Hepatocyte (in vitro differentiated cells): Measurements from ENCODE around the gene CUX1. TPM values are rescaled to one million over a fixed set of nuclear protein-coding genes. Genes with fewer than 3 reads are reported as not detected.

ENCODE experiments used
- DNase-seq: peaks from one replicate; pipeline ENCODE4 v3.0.0-alpha.2; 2016; ENCODE audit warnings: low spot score
- H2AFZ ChIP-seq: fragments of 200-600 bp; sonication (generic); 2 replicates; pipeline ENCODE4 v1.6.0; 2016; ENCODE audit warnings: antibody characterized with exemption, mild to moderate bottlenecking
- H3K27ac ChIP-seq: fragments of 200-600 bp; sonication (generic); 2 replicates; pipeline ENCODE4 v1.5.1; 2016; ENCODE audit warnings: mild to moderate bottlenecking
- H3K27me3 ChIP-seq: fragments of 200-600 bp; sonication (generic); 2 replicates; pipeline ENCODE4 v1.6.1; 2016
- H3K36me3 ChIP-seq: fragments of 200-600 bp; sonication (generic); replicated peaks from 2 replicates; pipeline ENCODE4 v1.5.1; 2016; ENCODE audit warnings: low read depth; ENCODE audit not compliant: insufficient read depth
- H3K4me1 ChIP-seq: fragments of 200-600 bp; sonication (generic); 2 replicates; pipeline ENCODE4 v1.5.1; 2016; ENCODE audit warnings: mild to moderate bottlenecking, moderate library complexity; ENCODE audit not compliant: insufficient read depth
- H3K4me2 ChIP-seq: fragments of 200-600 bp; sonication (generic); 2 replicates; pipeline ENCODE4 v1.6.0; 2016
- H3K4me3 ChIP-seq: fragments of 200-600 bp; sonication (generic); 2 replicates; pipeline ENCODE4 v1.5.1; 2016; ENCODE audit warnings: mild to moderate bottlenecking
- H3K79me2 ChIP-seq: fragments of 200-600 bp; sonication (generic); 2 replicates; pipeline ENCODE4 v1.6.0; 2017; ENCODE audit warnings: mild to moderate bottlenecking
- H3K9me2 ChIP-seq: fragments of 200-600 bp; sonication (generic); replicated peaks from 2 replicates; pipeline ENCODE4 v1.6.0; 2017; ENCODE audit warnings: mild to moderate bottlenecking; ENCODE audit not compliant: insufficient read depth
- H3K9me3 ChIP-seq: fragments of 200-600 bp; sonication (generic); 2 replicates; pipeline ENCODE4 v1.5.1; 2016; ENCODE audit warnings: low read depth, mild to moderate bottlenecking
- H4K20me1 ChIP-seq: fragments of 200-600 bp; sonication (generic); 2 replicates; pipeline ENCODE4 v1.6.0; 2016; ENCODE audit warnings: mild to moderate bottlenecking; ENCODE audit not compliant: insufficient read depth, poor library complexity, severe bottlenecking
- EZH2 ChIP-seq: fragments of 200-600 bp; sonication (generic); IDR thresholded peaks from 2 replicates; pipeline ENCODE4 v1.6.1; 2016; ENCODE audit warnings: antibody characterized with exemption, mild to moderate bottlenecking, borderline replicate concordance
- EZH2phosphoT487 ChIP-seq: fragments of 200-600 bp; sonication (generic); IDR thresholded peaks from one replicate; pipeline ENCODE4 v1.6.1; 2018; ENCODE audit warnings: antibody characterized with exemption, mild to moderate bottlenecking, low read depth, moderate library complexity; ENCODE audit not compliant: unreplicated experiment, severe bottlenecking
- WGBS: methylation state at CpG from one replicate; pipeline ENCODE4 v1.1.6; 2016; ENCODE audit warnings: low lambda C conversion rate; ENCODE audit errors: missing lambda C conversion rate; 5-methylcytosine and 5-hydroxymethylcytosine counted together
- polyA plus RNA-seq: library from polyadenylated mRNA; unstranded; fragments of >200 nt; fragmentation: Nextera tagmentation; extraction: Ambion mirVana; gene quantifications from 2 replicates; pipeline ENCODE4 v1.2.1, GENCODE V29; 2016
- total RNA-seq: library from RNA; depleted of rRNA; stranded (reverse); fragments of >200 nt; gene quantifications from 2 replicates; pipeline ENCODE4 v1.2.3, GENCODE V29; 2014
- TF ChIP-seq, protein P1 (sequence below): fragments of 200-600 bp; sonication (generic); IDR thresholded peaks from 2 replicates; pipeline ENCODE4 v1.5.1; 2016; ENCODE audit warnings: antibody characterized with exemption, mild to moderate bottlenecking; ENCODE audit not compliant: poor library complexity

CUX1 gene
- total and polyA plus RNA-seq, 2 experiments from 2014 or later: 60.1 to 76.8 TPM

DNA sequence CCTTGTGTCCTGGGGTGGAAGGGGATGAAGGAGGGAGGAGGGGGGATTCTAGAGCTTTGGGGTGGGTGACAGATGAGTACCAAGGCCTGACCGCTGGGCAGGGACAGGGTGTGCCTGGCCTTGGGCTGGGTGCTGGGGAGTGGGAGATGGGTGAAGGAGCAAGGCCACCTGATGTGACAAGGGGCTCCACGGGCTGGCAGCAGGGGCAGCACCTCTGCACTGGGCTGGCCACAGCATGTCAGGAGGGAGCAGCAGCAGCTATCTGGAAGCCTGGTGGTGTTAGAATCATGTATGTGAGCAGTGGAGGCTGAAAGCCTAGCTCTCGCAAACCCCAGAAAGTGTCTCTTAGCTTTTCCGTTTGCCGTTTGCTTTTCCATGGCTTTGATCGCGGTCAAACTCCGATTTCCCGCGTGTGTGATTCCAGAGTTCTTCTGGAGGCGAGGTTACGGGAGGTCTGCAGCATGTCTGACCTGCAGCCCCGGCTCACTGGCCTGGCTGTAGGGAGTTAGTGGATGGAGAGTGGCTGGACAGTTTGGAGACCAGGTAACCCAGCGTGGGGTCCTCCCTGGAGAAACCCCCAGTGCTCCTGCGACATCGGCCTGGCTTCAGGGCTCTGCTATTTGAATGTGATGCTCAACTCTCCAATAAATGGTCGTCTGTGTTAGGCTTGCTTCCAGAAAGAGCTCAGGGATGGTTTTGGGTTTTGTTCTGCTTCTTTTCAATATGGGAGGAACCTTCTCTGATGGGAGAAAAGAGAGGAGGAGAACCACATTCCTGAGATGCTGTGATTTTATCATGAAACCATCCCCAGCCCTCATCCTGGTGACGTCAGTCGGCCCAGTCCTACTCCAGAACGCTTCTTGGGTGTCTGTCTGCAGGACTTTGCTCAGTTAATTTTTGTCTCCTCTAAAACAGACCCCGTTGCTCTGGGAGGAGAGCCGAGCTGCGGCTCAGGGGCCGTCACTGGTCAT is 105.5 kb downstream of the CUX1 start:
- peaks cover 91% of the 10 kb centered on the region for H3K79me2 ChIP-seq

DNA sequence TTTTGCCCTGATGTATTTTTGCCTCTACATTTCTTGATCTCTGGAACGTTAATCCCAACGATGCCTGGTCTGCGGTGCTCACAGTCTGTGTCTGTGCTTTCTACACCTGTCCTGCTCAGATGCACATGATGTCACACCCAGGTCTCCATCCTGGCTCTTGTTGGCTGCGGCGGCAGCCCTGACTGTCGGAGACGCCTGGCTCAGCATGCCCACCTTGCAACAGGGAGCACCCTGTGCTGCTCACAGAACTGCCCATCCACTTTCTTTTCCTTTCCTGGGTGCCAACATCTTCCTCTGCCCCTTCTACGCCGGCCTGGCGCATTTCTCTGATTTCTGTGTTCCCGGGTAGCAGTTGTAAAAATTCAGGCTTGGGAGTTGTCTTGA is 106.2 kb downstream of the CUX1 start:
- TF ChIP-seq EZH2phosphoT487 (no peak), EZH2 (no peak)
- TF ChIP-seq, protein P1, sequence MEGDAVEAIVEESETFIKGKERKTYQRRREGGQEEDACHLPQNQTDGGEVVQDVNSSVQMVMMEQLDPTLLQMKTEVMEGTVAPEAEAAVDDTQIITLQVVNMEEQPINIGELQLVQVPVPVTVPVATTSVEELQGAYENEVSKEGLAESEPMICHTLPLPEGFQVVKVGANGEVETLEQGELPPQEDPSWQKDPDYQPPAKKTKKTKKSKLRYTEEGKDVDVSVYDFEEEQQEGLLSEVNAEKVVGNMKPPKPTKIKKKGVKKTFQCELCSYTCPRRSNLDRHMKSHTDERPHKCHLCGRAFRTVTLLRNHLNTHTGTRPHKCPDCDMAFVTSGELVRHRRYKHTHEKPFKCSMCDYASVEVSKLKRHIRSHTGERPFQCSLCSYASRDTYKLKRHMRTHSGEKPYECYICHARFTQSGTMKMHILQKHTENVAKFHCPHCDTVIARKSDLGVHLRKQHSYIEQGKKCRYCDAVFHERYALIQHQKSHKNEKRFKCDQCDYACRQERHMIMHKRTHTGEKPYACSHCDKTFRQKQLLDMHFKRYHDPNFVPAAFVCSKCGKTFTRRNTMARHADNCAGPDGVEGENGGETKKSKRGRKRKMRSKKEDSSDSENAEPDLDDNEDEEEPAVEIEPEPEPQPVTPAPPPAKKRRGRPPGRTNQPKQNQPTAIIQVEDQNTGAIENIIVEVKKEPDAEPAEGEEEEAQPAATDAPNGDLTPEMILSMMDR: no peak
- H3K9me3 ChIP-seq: no peaks in the 10 kb centered on the region
- no peak for DNase-seq
- H3K27me3 ChIP-seq: no peaks in the 10 kb centered on the region
- H2AFZ ChIP-seq: no peak overlapping the region
- peaks cover 86% of the 10 kb centered on the region for H3K79me2 ChIP-seq
- H3K9me2 ChIP-seq: no peaks in the 10 kb centered on the region
- peaks cover 15% of the 10 kb centered on the region for H3K4me1 ChIP-seq
- H3K27ac ChIP-seq: peak overlapping the region; percentile 93
- WGBS: 87% methylated on average over 11 of the region's 11 CpGs
- H3K4me2 ChIP-seq: no peak overlapping the region
- no peak overlapping the region for H3K4me3 ChIP-seq
- H4K20me1 ChIP-seq: no peaks in the 10 kb centered on the region
- H3K36me3 ChIP-seq: no peaks in the 10 kb centered on the region

More for the DNA sequence above, 105.5 kb downstream of the CUX1 start:
- Histone ChIP-seq H3K27ac (peak overlapping the region; percentile 93), H3K27me3 (no peaks in the 10 kb centered on the region), H3K4me3 (no peak overlapping the region), H4K20me1 (no peaks in the 10 kb centered on the region), H2AFZ (no peak overlapping the region), H3K9me2 (no peaks in the 10 kb centered on the region), H3K9me3 (no peaks in the 10 kb centered on the region), H3K4me2 (peak overlapping the region; percentile 40), H3K36me3 (no peaks in the 10 kb centered on the region), H3K4me1 (peaks cover 15% of the 10 kb centered on the region)
- 80% methylated on average over 23 of the region's 24 CpGs for WGBS
- TF ChIP-seq EZH2phosphoT487 (no peak), EZH2 (no peak)
- TF ChIP-seq, protein P1: no peak
- DNase-seq: no peak

DNA sequence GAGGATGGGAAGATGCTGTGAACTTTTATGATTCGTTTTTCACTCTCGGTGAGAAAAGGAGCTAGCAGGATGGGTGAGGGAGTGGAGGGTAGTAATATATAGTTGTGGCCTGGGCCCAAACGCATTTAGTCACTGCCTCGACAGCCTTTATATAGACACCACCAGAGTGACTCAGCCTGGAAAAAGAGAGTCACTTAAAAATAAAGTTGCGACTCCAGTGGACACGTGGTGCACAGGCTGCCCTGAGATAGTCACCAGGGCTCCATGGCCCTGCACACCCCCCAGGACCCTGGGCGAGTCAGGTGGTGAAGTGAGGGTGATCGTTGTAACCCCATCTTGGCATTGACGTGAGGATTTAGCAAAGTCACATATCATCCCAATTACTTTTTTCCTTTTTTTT is 106.7 kb downstream of the CUX1 start:
- no peaks in the 10 kb centered on the region for H3K36me3 ChIP-seq
- TF ChIP-seq, protein P1: no peak
- no peak for TF ChIP-seq EZH2
- no peak for TF ChIP-seq EZH2phosphoT487
- H2AFZ ChIP-seq: no peak overlapping the region
- H3K27ac ChIP-seq: peak overlapping the region; percentile 93
- H4K20me1 ChIP-seq: no peaks in the 10 kb centered on the region
- no peaks in the 10 kb centered on the region for H3K9me2 ChIP-seq
- H3K27me3 ChIP-seq: no peaks in the 10 kb centered on the region
- no peak overlapping the region for H3K4me2 ChIP-seq
- no peak overlapping the region for H3K4me3 ChIP-seq
- DNase-seq: no peak
- no peaks in the 10 kb centered on the region for H3K9me3 ChIP-seq
- peaks cover 84% of the 10 kb centered on the region for H3K79me2 ChIP-seq
- H3K4me1 ChIP-seq: peaks cover 15% of the 10 kb centered on the region
- WGBS: 81% methylated on average over 9 of the region's 9 CpGs
